Neutrophil (primary cell): Measurements from ENCODE around the gene ATOSA.
A peak's percentile ranks its signal among the peaks of the same experiment; 100 is the strongest.

Experiments used
- H3K27ac ChIP-seq: fragments of 200-600 bp; sonication (generic); 2 replicates; pipeline ENCODE4 v1.5.1; 2016; ENCODE audit warnings: mild to moderate bottlenecking, moderate library complexity
- H3K27me3 ChIP-seq: fragments of 200-600 bp; sonication (generic); 2 replicates; pipeline ENCODE4 v1.6.0; 2016; ENCODE audit warnings: mild to moderate bottlenecking
- H3K36me3 ChIP-seq: fragments of 200-600 bp; sonication (generic); 2 replicates; pipeline ENCODE4 v1.5.1; 2017
- H3K4me1 ChIP-seq, 2 experiments: fragments of 200-600 bp in 1 of 2; sonication (generic) in 1 of 2; 1 replicate in 1 of 2; 2 replicates in 1 of 2; pipeline versions ENCODE4 v1.5.1 to v1.6.1; 2013 to 2016; ENCODE audit warnings: low read depth in 1 of 2, low read length in 1 of 2, mild to moderate bottlenecking in 1 of 2, moderate library complexity in 1 of 2; ENCODE audit not compliant: control insufficient read depth in 1 of 2, insufficient read depth in 1 of 2
- H3K4me3 ChIP-seq, 2 experiments: fragments of 200-600 bp in 1 of 2; sonication (generic) in 1 of 2; 1 replicate in 1 of 2; 2 replicates in 1 of 2; pipeline ENCODE4 v1.5.1; 2013 to 2016; ENCODE audit warnings: low read depth in 1 of 2, low read length in 1 of 2, mild to moderate bottlenecking in 1 of 2, moderate library complexity in 1 of 2
- H3K9me3 ChIP-seq: fragments of 200-600 bp; sonication (generic); 2 replicates; pipeline ENCODE4 v1.5.1; 2016
- TF ChIP-seq, protein P1 (sequence below): fragments of 200-600 bp; sonication (generic); IDR thresholded peaks from 2 replicates; pipeline ENCODE4 v1.5.1; 2016; ENCODE audit warnings: antibody characterized with exemption

ATOSA gene

GRCh38 chr15:52682200-52682599 lies 3.0 kb upstream of the ATOSA start:
- Histone ChIP-seq H3K9me3 (no peaks in the 10 kb centered on the region), H3K4me1 (peaks cover 27 to 35% of the 10 kb centered on the region in 2 experiments), H3K36me3 (no peaks in the 10 kb centered on the region), H3K4me3 (no peak overlapping the region), H3K27me3 (peaks cover 18% of the 10 kb centered on the region), H3K27ac (peak overlapping the region; percentile 80)
- TF ChIP-seq, protein P1, sequence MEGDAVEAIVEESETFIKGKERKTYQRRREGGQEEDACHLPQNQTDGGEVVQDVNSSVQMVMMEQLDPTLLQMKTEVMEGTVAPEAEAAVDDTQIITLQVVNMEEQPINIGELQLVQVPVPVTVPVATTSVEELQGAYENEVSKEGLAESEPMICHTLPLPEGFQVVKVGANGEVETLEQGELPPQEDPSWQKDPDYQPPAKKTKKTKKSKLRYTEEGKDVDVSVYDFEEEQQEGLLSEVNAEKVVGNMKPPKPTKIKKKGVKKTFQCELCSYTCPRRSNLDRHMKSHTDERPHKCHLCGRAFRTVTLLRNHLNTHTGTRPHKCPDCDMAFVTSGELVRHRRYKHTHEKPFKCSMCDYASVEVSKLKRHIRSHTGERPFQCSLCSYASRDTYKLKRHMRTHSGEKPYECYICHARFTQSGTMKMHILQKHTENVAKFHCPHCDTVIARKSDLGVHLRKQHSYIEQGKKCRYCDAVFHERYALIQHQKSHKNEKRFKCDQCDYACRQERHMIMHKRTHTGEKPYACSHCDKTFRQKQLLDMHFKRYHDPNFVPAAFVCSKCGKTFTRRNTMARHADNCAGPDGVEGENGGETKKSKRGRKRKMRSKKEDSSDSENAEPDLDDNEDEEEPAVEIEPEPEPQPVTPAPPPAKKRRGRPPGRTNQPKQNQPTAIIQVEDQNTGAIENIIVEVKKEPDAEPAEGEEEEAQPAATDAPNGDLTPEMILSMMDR = no peak

DNA sequence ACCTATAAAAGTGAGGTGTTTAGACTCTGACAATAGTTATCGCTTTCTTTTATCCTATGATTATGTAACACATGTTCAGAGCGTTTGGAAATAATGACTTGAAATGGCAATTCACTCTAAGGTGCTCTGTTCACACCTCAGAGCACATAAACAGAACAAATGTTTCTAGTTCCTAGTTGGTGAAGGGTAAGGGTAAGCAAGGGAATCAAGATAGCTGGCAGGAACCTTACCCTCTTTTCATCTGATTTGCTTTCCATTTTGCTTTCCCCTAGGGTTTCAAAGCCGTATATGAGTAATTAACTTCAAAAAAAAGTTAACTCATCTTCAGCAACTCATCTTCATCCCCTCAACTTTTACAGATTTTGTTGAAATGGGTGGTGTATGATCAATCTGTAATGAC lies 2.3 kb upstream of the ATOSA start:
- H3K36me3 ChIP-seq = no peaks in the 10 kb centered on the region
- H3K27me3 ChIP-seq = peaks cover 18% of the 10 kb centered on the region
- no peaks in the 10 kb centered on the region for H3K9me3 ChIP-seq
- H3K4me1 ChIP-seq = peaks cover 32 to 42% of the 10 kb centered on the region in 2 experiments
- no peak overlapping the region for H3K4me3 ChIP-seq
- H3K27ac ChIP-seq = no peak overlapping the region
- TF ChIP-seq, protein P1 = no peak

GRCh38 chr15:52680761-52681160 lies 1.6 kb upstream of the ATOSA start:
- H3K9me3 ChIP-seq = no peaks in the 10 kb centered on the region
- no peak overlapping the region for H3K4me3 ChIP-seq
- TF ChIP-seq, protein P1 = no peak
- H3K27me3 ChIP-seq = peaks cover 18% of the 10 kb centered on the region
- H3K27ac ChIP-seq = no peak overlapping the region
- peaks cover 32 to 43% of the 10 kb centered on the region in 2 experiments for H3K4me1 ChIP-seq
- peaks cover 4% of the 10 kb centered on the region for H3K36me3 ChIP-seq

- peaks cover 10% of the 10 kb centered on the region for H3K36me3 ChIP-seq
- H3K9me3 ChIP-seq = no peaks in the 10 kb centered on the region
- peak overlapping the region; percentile 98 for H3K27ac ChIP-seq
- H3K4me1 ChIP-seq = peaks cover 32 to 43% of the 10 kb centered on the region in 2 experiments
- TF ChIP-seq, protein P1 = no peak
- peaks cover 18% of the 10 kb centered on the region for H3K27me3 ChIP-seq
- peak overlapping the region; percentile 68 to 81 for H3K4me3 ChIP-seq
Measured at GRCh38 chr15:52680041-52680391, 828 bp upstream of the ATOSA start.

- peak overlapping the region; percentile 68 to 81 for H3K4me3 ChIP-seq
Measured at GRCh38 chr15:52678468-52679231, 538 bp downstream of the ATOSA start.

More at GRCh38 chr15:52678468-52679231, 538 bp downstream of the ATOSA start:
- Histone ChIP-seq H3K27me3 (peaks cover 18% of the 10 kb centered on the region), H3K36me3 (peaks cover 24% of the 10 kb centered on the region), H3K27ac (peak overlapping the region; percentile 98), H3K4me1 (peaks cover 32 to 39% of the 10 kb centered on the region in 2 experiments), H3K9me3 (no peaks in the 10 kb centered on the region)
- TF ChIP-seq, protein P1 = no peak
